Left lung (tissue), 10 donors: ENCODE results near the gene ECSCR. TPM values are rescaled to one million over a fixed set of nuclear protein-coding genes. Genes with fewer than 3 reads are reported as not detected.

ENCODE experiments used
- ATAC-seq: fragments of 200-7000 bp; cut with Tn5 transposase; one replicate; pipeline ENCODE4 v1.9.1; 2020; ENCODE audit warnings: moderate library complexity
- DNase-seq, 4 donors: peaks; one replicate each; pipeline ENCODE4 v3.0.0-alpha.2; 2013 to 2020
- H3K27ac ChIP-seq, 2 donors: fragments of 200-600 bp; sonication (generic) in 1 of 2; one replicate each; pipeline versions ENCODE4 v1.5.0 to v1.8.0; 2020 to 2021
- H3K27me3 ChIP-seq, 2 donors: fragments of 200-600 bp; sonication (generic) in 1 of 2; one replicate each; pipeline versions ENCODE4 v1.5.0 to v1.8.0; 2020 to 2021
- H3K36me3 ChIP-seq, 2 donors: fragments of 200-600 bp; sonication (generic) in 1 of 2; one replicate each; pipeline versions ENCODE4 v1.5.0 to v1.8.0; 2020 to 2021
- H3K4me1 ChIP-seq, 2 donors: fragments of 200-600 bp; one replicate each; pipeline ENCODE4 v1.8.0; 2021
- H3K4me3 ChIP-seq, 2 donors: fragments of 200-600 bp; sonication (generic) in 1 of 2; one replicate each; pipeline versions ENCODE4 v1.5.0 to v1.8.0; 2020 to 2021; ENCODE audit warnings: mild to moderate bottlenecking in 1 of 2
- H3K9me3 ChIP-seq, 2 donors: fragments of 200-600 bp; sonication (generic) in 1 of 2; one replicate each; pipeline versions ENCODE4 v1.5.0 to v1.8.0; 2020 to 2021
- intact Hi-C, 2 donors: fragments of 100-400 bp; cut with DNase I; formaldehyde crosslinking; loops; one replicate each; pipeline versions ENCODE4 v1.11.2 to v1.14.2; 2022
- polyA plus RNA-seq, 6 donors: library from polyadenylated mRNA; unstranded; fragments of 120-200 nt; gene quantifications; one replicate each; pipeline ENCODE4 v1.2.1, GENCODE V29; 2013; ENCODE audit not compliant: insufficient read length in 6 of 6
- total RNA-seq, 2 donors: library from RNA; stranded (reverse); fragmentation: NEBNext Ultra II Directional; extraction: Animal tissue kit (Norgen Biotek cat#: 25700); gene quantifications; one replicate each; pipeline ENCODE4 v1.2.1, GENCODE V29; 2021
- TF ChIP-seq, protein P1 (sequence below), 2 donors: fragments of 200-600 bp; sonication (generic) in 1 of 2; IDR thresholded peaks; one replicate each; pipeline versions ENCODE4 v1.5.0 to v1.8.0; 2021; ENCODE audit warnings: antibody characterized with exemption in 2 of 2
- donor health status: DM: no; HTN: yes; CAD: no.
- donor health status: DM: no; HTN: no; CAD: no.

Gene ECSCR
- total and polyA plus RNA-seq, 8 donors = 25.4 to 72.6 (median 64.3) TPM

DNA sequence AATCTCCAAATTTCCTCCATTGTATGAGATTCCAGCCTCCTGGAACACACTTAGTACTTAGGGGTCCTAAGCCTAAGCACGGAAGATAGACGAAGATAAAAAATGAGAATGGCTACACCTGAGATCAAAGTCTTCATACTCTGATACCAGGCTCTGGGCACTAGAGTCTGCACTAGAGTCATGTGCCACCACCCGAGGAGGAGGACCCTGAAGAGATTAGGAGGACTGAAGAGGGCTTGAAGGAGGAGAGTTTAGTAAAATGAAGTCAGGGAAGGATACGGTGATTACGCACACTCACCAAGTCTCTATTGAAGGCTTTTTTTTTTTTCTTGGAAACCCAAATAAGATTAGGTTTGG is 58.1 kb downstream of the ECSCR start:
- DNase-seq (no peak), ATAC-seq (peak; percentile 7)
- intact Hi-C loops = no loop called here
- Histone ChIP-seq H3K4me1 (peaks cover 0 to 15% of the 10 kb centered on the region in 2 donors), H3K36me3 (peaks cover 0 to 6% of the 10 kb centered on the region in 2 donors), H3K27me3 (no peaks in the 10 kb centered on the region), H3K27ac (peak overlapping the region; percentile 88 to 91), H3K9me3 (no peaks in the 10 kb centered on the region), H3K4me3 (peak overlapping the region in 1 of 2 donors; percentile 52)
- TF ChIP-seq, protein P1, sequence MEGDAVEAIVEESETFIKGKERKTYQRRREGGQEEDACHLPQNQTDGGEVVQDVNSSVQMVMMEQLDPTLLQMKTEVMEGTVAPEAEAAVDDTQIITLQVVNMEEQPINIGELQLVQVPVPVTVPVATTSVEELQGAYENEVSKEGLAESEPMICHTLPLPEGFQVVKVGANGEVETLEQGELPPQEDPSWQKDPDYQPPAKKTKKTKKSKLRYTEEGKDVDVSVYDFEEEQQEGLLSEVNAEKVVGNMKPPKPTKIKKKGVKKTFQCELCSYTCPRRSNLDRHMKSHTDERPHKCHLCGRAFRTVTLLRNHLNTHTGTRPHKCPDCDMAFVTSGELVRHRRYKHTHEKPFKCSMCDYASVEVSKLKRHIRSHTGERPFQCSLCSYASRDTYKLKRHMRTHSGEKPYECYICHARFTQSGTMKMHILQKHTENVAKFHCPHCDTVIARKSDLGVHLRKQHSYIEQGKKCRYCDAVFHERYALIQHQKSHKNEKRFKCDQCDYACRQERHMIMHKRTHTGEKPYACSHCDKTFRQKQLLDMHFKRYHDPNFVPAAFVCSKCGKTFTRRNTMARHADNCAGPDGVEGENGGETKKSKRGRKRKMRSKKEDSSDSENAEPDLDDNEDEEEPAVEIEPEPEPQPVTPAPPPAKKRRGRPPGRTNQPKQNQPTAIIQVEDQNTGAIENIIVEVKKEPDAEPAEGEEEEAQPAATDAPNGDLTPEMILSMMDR (IDR thresholded peaks at IDR 0.05) = no peak

DNA sequence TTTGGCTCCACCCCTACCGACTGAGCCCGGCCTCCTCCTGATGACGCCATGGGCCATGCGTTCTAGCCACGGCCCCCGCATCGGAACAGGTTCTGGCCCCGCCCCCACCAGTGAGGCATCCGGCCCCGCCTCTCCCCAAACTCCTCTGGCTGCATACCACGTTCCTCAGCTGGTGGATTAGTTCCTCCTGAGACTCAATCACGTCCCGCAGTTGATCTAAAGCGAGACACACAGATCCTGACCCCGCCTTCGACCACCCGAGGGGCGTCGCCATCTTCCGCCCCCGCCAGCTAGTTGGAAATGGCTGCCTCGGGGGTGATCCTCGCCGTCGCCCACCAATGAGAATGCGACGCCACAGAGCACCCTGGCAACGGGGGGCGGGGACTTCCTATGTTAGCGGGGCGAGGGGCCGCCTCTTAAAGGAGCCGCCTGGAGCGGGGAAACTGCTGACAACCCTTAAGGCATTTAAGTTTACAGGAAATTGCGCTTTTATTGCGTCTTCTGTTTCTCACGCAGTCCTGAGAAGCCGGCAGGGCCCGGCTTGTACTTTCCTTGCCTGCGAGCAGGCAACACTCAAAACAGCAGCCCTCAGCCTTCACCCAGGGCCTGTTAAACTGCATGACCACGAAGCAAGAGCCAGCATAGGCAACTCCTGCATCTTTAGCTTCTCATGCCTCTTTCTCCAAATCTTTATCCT is 58.6 kb downstream of the ECSCR start, which contains the start of gene SPATA24:
TSS of gene SPATA24 (minus strand) at position 303 of the 697 bp plus-strand sequence. CDS start at position 274, 29 bp downstream.
- peak within 1 kb of the TSS; percentile 88 to 91 for H3K27ac ChIP-seq
- H3K4me3 ChIP-seq = peak within 1 kb of the TSS; percentile 31 to 52
- H3K9me3 ChIP-seq = no peaks in the 10 kb centered on the region
- DNase-seq (peak; percentile 98), ATAC-seq (peak; percentile 97)
- intact Hi-C loops = no loop called here
- H3K4me1 ChIP-seq = peaks cover 0 to 15% of the 10 kb centered on the region in 2 donors
- no peaks in the 10 kb centered on the region for H3K27me3 ChIP-seq
- peaks cover 0 to 6% of the 10 kb centered on the region in 2 donors for H3K36me3 ChIP-seq
- TF ChIP-seq, protein P1 (IDR thresholded peaks at IDR 0.05) = no peak

DNA sequence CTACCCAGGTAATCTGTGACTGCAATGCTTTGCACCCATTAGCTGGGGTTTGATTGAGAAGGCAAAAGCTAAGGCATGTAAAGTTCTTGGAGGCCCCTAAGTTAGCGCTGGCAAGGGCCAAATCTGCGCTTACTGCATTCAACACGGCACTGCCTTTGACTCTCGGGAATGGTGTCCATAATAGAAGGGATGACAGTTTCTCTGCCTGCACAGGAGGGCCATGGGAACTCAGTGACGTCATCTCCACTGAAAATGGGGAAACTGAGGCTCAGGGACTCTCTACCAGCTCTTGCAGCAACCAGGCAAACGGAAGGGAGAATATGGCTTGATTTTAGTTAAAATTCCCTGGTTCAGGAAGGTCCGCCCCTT is 59.1 kb downstream of the ECSCR start:
- peaks cover 0 to 6% of the 10 kb centered on the region in 2 donors for H3K36me3 ChIP-seq
- peaks cover 0 to 15% of the 10 kb centered on the region in 2 donors for H3K4me1 ChIP-seq
- no peaks in the 10 kb centered on the region for H3K9me3 ChIP-seq
- peak overlapping the region; percentile 31 to 52 for H3K4me3 ChIP-seq
- TF ChIP-seq, protein P1 (IDR thresholded peaks at IDR 0.05) = no peak
- peak overlapping the region; percentile 88 to 91 for H3K27ac ChIP-seq
- peak; percentile 1 for ATAC-seq
- no peak for DNase-seq
- intact Hi-C loops = no loop called here
- H3K27me3 ChIP-seq = no peaks in the 10 kb centered on the region

DNA sequence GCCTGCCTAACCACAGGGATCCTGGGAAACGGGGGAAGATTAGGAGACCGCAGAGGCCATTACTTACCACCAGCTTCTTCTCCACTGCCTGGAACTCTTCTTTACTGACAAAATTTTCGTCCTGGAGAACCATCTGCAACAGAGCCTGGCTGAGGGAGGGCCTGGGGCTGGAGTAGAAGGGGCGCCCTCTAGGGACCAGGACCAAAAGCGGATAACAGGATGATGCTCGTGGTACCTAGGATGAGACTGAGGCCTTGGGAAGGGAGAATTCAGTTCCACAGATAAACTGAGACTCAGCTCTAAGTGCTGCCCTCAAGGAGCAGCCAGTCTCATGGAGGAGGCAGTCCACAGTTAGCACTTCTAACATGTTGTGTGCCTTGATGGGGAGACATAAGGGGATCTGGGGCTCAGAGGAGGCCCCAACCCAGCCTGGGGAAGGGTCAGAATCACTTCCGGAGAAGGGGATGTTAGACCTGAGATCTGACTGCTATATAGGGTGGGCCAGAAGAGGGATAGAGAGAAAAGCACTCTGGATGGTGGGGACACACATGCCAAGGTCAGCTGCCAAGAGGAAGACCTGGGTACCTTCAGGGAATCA is 59.9 kb downstream of the ECSCR start:
- Histone ChIP-seq H3K36me3 (peaks cover 0 to 6% of the 10 kb centered on the region in 2 donors), H3K4me3 (peak overlapping the region in 1 of 2 donors; percentile 52), H3K9me3 (no peaks in the 10 kb centered on the region), H3K27ac (no peak overlapping the region), H3K4me1 (peaks cover 0 to 15% of the 10 kb centered on the region in 2 donors), H3K27me3 (no peaks in the 10 kb centered on the region)
- TF ChIP-seq, protein P1 (IDR thresholded peaks at IDR 0.05) = peak; percentile 26 to 46
- ATAC-seq (no peak), DNase-seq (no peak)
- intact Hi-C loops = no loop called here

DNA sequence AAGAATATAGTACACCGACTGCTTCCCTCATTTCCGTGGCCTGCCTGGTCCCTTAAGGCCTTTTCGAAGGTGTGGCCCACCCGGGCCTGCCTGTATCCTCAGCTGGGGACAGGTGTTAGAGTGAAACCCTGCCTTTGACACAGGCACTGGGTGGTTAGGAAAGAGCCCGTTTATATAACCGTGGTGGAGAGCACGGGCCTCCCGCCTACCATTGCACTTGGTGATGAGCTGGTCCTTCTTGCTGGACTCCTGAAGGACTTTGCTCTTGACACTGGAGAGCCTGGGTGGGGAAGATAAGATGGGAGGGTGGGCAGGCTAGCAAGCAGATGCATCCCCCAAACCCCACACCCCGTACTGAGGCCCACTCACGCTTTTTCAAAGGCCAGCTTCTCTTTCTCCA is 61.0 kb downstream of the ECSCR start:
- no peak overlapping the region for H3K27ac ChIP-seq
- no peaks in the 10 kb centered on the region for H3K9me3 ChIP-seq
- ATAC-seq (no peak), DNase-seq (no peak)
- H3K4me3 ChIP-seq = no peak overlapping the region
- peaks cover 0 to 6% of the 10 kb centered on the region in 2 donors for H3K36me3 ChIP-seq
- no peaks in the 10 kb centered on the region for H3K27me3 ChIP-seq
- intact Hi-C loops = no loop called here
- H3K4me1 ChIP-seq = peaks cover 0 to 15% of the 10 kb centered on the region in 2 donors
- TF ChIP-seq, protein P1 (IDR thresholded peaks at IDR 0.05) = no peak
